Activated T-cell treated with anti-CD3 and anti-CD28 coated beads, Interleukin-2, amount 50 U/mL, for 4 hours (primary cell): ENCODE measurements around the gene NUP205. TPM values are rescaled to one million over a fixed set of nuclear protein-coding genes. Genes with fewer than 3 reads are reported as not detected.
"Not testable (repeated sequence)": the region's sequence is repeated elsewhere in the genome, so short reads cannot be mapped to it uniquely, and the experiment has no call there.

Experiments used
- ATAC-seq, 2 donors: fragments of 200-7000 bp; cut with Tn5 transposase; one replicate each; pipeline ENCODE4 v1.10.0; 2021
- DNase-seq: peaks from one replicate; pipeline ENCODE4 v3.0.0-alpha.2; 2020
- H3K27me3 Mint-ChIP-seq: one replicate; pipeline ENCODE4 v1.8.0; 2021; ENCODE audit warnings: low read depth, mixed read lengths
- H3K36me3 Mint-ChIP-seq: one replicate; pipeline ENCODE4 v1.8.0; 2022; ENCODE audit warnings: mixed read lengths; ENCODE audit not compliant: insufficient read depth
- H3K4me1 Mint-ChIP-seq: one replicate; pipeline ENCODE4 v1.8.0; 2021; ENCODE audit warnings: low read depth, mixed read lengths
- H3K4me3 Mint-ChIP-seq: one replicate; pipeline ENCODE4 v1.8.0; 2021; ENCODE audit warnings: mild to moderate bottlenecking, moderate library complexity, mixed read lengths
- H3K9me3 Mint-ChIP-seq: one replicate; pipeline ENCODE4 v1.8.0; 2021; ENCODE audit warnings: mixed read lengths
- total RNA-seq, 3 donors: library from RNA; stranded (reverse); gene quantifications; one replicate each; pipeline ENCODE4 v1.2.1, GENCODE V29; 2021

NUP205 gene
- total RNA-seq, 3 donors from 2014 or later = 102 to 128 (median 125) TPM

DNA sequence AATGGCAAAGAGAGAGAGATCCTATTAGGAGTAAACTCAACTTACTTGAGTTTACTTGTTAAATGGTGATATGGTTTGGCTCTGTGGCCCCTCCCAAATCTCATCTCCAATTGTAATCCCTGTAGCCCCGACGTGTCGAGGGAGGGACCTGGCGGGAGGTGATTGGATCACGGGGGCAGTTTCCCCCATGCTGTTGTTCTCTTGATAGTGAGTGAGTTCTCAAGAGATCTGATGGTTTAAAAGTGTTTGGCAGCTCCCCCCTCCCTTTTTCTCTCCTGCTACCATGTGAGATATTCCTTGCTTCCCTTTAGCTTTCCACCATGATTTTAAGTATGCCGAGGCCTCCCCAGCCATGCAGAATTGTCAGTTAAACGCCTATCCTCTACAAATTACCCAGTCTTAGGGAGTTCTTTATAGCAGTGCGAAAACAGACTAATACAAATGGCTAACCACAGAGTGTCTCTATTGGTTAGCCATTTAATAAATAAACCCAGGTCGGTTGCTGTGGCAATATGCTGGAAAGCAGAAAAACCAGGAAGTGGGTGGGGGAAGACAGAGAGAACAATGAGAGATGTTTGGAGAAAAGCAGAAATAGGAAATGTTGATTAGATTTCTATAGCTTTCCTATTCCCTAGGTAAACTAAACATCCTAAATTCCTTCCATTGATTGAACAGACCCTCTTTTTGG is 101.6 kb downstream of the NUP205 start:
- DNase-seq (no peak), ATAC-seq (no peak)
- Mint-ChIP-seq H3K36me3 (peaks cover 6% of the 10 kb centered on the region), H3K4me3 (no peak overlapping the region), H3K4me1 (peaks cover 18% of the 10 kb centered on the region), H3K27me3 (no peaks in the 10 kb centered on the region), H3K9me3 (peaks cover 4% of the 10 kb centered on the region)

DNA sequence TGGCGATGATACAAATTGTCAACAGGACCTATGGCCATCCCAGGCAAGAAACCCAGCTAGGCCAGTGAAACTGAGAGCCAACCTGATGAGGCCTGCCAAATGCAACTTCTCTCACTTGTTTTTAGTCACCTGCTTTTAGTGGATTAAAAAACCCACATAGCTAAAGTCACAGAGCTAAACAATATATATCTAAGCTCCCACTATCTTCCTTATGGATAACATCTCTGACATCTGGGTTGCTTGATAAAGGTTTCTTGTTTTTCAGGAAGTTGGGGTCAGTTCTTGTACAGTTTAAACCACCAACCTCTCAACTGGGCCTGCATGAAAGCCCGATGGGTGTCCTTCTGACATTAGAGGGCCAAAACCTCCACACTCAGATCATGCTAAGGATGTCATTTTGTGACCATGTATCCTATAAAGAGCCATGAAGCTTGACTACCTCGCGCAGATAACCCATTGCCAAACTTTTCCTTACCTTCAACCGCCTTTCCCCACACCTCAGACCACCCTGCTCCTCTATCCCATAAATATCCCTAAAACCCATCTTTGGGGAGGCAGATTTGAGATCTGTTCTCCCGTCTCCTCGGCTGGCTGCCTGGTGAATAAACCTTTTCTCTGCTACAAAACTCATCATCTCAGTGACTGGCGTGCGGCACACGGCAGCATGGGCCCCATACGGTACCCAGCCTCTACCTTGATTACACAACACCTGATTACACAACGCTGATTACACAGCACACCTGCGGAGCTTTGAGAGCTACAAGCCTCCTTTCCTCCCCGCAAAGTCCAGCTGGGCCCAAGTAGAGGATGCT is 103.8 kb downstream of the NUP205 start:
- peak overlapping the region; percentile 94 for H3K4me3 Mint-ChIP-seq
- H3K27me3 Mint-ChIP-seq = no peaks in the 10 kb centered on the region
- peaks cover 35% of the 10 kb centered on the region for H3K4me1 Mint-ChIP-seq
- ATAC-seq (peak in 1 of 2 donors; percentile 3), DNase-seq (no peak)
- peaks cover 4% of the 10 kb centered on the region for H3K9me3 Mint-ChIP-seq
- peaks cover 10% of the 10 kb centered on the region for H3K36me3 Mint-ChIP-seq

- ATAC-seq (no peak), DNase-seq (no peak)
- H3K4me1 Mint-ChIP-seq = peaks cover 40% of the 10 kb centered on the region
- peak overlapping the region; percentile 94 for H3K4me3 Mint-ChIP-seq
- H3K36me3 Mint-ChIP-seq = peaks cover 14% of the 10 kb centered on the region
- peaks cover 4% of the 10 kb centered on the region for H3K9me3 Mint-ChIP-seq
- no peaks in the 10 kb centered on the region for H3K27me3 Mint-ChIP-seq
Measured at GRCh38 chr7:135662123-135662372, 104.3 kb downstream of the NUP205 start.

DNA sequence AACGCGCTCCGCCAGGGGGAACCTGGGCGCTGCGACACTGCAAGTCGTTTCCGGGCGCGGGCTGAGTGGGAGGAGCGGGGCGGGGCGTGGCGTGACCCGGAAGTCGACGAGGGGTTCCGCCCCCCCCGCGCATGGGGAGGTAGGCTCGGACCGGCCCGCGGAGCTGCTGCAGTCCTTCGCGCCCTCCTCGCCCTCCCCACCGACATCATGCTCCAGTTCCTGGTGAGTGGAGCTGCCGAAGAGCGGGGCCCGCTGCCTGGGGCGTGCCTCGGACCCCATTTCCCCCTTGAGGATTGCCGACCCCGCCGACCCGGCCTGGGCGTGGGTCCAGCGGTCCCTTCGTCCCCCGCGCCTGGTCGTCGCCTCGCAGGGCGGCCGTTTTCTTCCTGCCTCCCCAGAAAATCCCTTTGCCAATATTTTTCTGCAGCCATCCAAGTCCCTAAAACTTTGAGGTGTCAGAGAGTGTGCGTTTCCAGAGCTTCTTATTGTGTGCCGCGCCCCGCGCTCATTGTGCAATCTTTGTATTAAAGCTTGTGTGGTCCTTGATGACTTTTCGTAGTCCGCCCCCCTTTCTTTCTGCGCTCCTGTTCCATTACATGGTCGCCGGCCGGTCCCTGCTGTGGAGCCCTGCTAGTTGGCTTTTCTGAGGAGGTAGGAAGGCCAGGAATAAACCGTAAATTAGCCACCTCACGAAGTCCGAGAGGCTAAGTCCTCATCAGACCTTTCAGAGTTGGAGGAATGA is 104.8 kb downstream of the NUP205 start, which contains the start of gene STMP1:
STMP1 (plus strand) TSS at position 142 of the 742 bp plus-strand sequence.
- Mint-ChIP-seq H3K9me3 (peaks cover 4% of the 10 kb centered on the region), H3K4me1 (peaks cover 40% of the 10 kb centered on the region), H3K4me3 (peak within 1 kb of the TSS; percentile 94), H3K27me3 (no peaks in the 10 kb centered on the region), H3K36me3 (peaks cover 14% of the 10 kb centered on the region)
- ATAC-seq (peak; percentile 89 to 93), DNase-seq (peak; percentile 98)

DNA sequence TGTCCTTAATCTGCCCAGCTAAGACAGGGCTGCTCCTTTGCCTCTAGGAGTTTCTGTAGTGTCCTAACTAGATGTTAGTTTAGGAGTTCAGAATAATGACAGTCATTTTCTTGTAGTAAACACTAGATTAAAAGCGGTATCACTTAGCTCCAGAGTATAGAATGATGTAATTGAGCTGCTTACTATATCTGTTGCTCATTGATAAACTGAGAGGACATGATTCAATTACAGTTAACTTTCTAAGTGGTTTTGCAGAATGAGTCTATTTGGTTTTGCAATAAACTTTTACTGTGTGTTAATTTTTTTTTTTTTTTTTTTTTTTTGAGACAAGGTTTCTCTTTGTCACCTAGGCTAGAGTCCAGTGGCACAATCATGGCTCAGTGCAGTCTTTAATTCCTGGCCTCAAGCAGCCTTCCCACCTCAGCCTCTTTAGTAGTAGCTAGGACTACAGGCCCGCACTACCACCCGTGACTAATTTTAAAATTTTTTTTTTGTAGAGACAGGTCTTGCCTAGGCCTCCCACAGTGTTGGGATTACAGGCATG is 106.4 kb downstream of the NUP205 start:
- peaks cover 54% of the 10 kb centered on the region for H3K4me1 Mint-ChIP-seq
- ATAC-seq = peak; percentile 35 to 42
- DNase-seq = no peak

DNA sequence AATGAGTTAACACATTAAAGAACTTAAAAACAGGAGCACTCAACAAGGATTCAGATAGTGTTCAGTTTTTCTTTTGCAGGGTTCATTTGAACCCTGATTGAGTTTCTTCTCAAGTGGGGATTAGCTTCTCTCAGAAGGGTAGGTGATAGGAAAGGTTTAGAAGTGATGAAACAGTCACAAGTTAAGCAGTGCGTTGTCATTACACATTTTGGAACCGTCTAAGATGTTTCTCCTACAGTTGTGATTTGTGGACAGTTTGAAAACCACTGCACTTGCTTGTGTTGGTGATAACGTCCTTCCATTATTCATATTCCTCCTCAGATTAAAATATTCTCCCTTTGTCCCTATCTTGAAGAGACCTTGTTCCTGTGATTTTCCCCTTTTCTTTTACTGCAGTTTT is 107.3 kb downstream of the NUP205 start:
- peaks cover 29% of the 10 kb centered on the region for H3K36me3 Mint-ChIP-seq
- H3K27me3 Mint-ChIP-seq = no peaks in the 10 kb centered on the region
- ATAC-seq = no peak
- no peak for DNase-seq
- H3K4me1 Mint-ChIP-seq = peaks cover 60% of the 10 kb centered on the region
- H3K9me3 Mint-ChIP-seq = peaks cover 4% of the 10 kb centered on the region
- peak overlapping the region; percentile 13 for H3K4me3 Mint-ChIP-seq

More for the DNA sequence above, 106.4 kb downstream of the NUP205 start:
- Mint-ChIP-seq H3K27me3 (no peaks in the 10 kb centered on the region), H3K9me3 (peaks cover 4% of the 10 kb centered on the region), H3K4me3 (peak overlapping the region; percentile 94), H3K36me3 (peaks cover 29% of the 10 kb centered on the region)

- H3K4me1 Mint-ChIP-seq = peaks cover 64% of the 10 kb centered on the region
- ATAC-seq (no peak), DNase-seq (no peak)
- peaks cover 29% of the 10 kb centered on the region for H3K36me3 Mint-ChIP-seq
- H3K27me3 Mint-ChIP-seq = no peaks in the 10 kb centered on the region
- peaks cover 4% of the 10 kb centered on the region for H3K9me3 Mint-ChIP-seq
- H3K4me3 Mint-ChIP-seq = no peak overlapping the region
Measured at GRCh38 chr7:135666156-135666555, 108.4 kb downstream of the NUP205 start.

DNA sequence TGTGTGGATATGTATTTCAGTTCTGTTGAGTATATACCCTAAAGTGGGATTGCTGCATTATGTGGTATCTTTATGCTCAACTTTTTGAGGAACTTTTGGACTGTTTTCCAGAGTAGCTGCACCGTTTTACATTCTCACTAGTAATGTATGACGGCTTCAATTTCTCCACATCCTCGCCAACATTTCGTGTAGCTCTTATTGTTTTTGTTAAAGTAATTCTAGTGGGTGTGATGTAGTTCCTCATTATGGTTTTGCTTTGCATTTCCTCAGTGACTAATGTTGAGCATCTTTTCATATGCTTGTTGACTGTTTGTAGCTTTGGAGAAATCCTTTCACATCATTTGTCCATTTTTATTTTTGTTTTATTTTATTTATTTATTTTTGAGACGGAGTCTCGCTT is 109.1 kb downstream of the NUP205 start:
- H3K36me3 Mint-ChIP-seq = peaks cover 26% of the 10 kb centered on the region
- H3K4me3 Mint-ChIP-seq = no peak overlapping the region
- ATAC-seq (no peak), DNase-seq (no peak)
- H3K4me1 Mint-ChIP-seq = peaks cover 61% of the 10 kb centered on the region
- H3K27me3 Mint-ChIP-seq = no peaks in the 10 kb centered on the region
- peaks cover 2% of the 10 kb centered on the region for H3K9me3 Mint-ChIP-seq

GRCh38 chr7:135667626-135668025 is 109.9 kb downstream of the NUP205 start:
- peaks cover 58% of the 10 kb centered on the region for H3K4me1 Mint-ChIP-seq
- H3K9me3 Mint-ChIP-seq, DNase-seq, H3K4me3 Mint-ChIP-seq, ATAC-seq, H3K27me3 Mint-ChIP-seq: not testable (repeated sequence)
- H3K36me3 Mint-ChIP-seq = peaks cover 26% of the 10 kb centered on the region

GRCh38 chr7:135668852-135669395 is 111.2 kb downstream of the NUP205 start:
- H3K4me3 Mint-ChIP-seq, H3K27me3 Mint-ChIP-seq, DNase-seq, ATAC-seq, H3K9me3 Mint-ChIP-seq: not testable (repeated sequence)
- H3K4me1 Mint-ChIP-seq = peaks cover 51% of the 10 kb centered on the region
- H3K36me3 Mint-ChIP-seq = peaks cover 35% of the 10 kb centered on the region

DNA sequence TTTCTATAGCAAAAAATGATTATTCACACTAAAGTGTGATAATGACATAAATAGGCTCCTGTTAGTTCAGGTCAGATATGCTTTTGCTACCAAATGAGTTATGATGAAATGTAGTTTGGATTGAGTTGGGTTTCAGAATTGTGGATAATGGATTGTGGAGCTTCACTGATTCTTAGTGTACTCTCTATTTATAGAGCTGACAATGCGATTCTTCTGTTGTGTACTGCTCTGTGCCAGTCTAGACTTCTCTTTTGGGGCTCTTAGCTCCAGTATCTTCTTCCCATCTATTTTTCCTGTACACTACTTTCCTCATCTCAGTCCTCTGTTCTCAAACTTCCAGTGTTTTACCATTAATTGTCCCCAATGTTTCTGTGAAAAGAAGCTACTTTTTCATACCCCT is 112.1 kb downstream of the NUP205 start:
- no peak for ATAC-seq
- Mint-ChIP-seq H3K36me3 (peaks cover 38% of the 10 kb centered on the region), H3K27me3 (no peaks in the 10 kb centered on the region), H3K4me1 (peaks cover 44% of the 10 kb centered on the region), H3K9me3 (no peaks in the 10 kb centered on the region), H3K4me3 (no peak overlapping the region)
- no peak for DNase-seq

- peaks cover 39% of the 10 kb centered on the region for H3K4me1 Mint-ChIP-seq
- H3K9me3 Mint-ChIP-seq = no peaks in the 10 kb centered on the region
Measured at GRCh38 chr7:135670179-135670578, 112.5 kb downstream of the NUP205 start.

DNA sequence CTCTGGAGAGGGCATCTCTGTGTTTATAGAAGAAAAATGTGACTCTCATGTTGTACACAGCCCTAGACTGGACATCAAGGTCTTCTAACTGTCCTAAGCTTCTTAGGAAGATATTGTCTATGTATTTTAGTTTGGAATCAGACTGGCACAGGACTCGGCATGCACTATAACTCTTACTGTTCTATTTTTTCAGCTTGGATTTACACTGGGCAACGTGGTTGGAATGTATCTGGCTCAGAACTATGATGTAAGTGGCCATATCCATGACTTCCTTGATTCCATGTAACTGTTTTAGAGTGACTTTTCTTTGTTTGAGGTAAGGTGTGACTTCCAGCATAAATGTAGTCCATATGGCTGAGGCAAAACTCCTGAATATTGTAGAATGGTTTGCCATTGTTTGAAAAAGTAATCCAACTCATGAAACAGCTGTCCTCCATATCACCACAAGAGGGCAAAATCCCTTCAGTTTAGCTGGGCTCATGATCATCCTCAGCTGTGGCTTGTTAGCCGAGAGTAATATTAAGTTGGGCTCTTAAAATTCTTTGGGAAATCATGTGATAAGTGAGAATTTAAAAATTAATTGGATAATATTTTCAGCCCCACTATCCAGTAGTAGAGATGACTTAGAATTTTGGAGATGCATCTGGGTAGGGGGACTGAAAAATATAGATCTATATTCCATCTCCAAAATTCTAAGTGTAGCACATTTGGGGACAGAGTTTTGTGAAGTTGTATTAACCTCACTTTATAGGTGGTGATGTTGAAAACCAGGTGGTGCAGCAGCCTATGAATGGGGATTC is 115.0 kb downstream of the NUP205 start:
- H3K9me3 Mint-ChIP-seq = no peaks in the 10 kb centered on the region
- no peaks in the 10 kb centered on the region for H3K27me3 Mint-ChIP-seq
- DNase-seq = no peak
- peak in 1 of 2 donors; percentile 65 for ATAC-seq
- no peak overlapping the region for H3K4me3 Mint-ChIP-seq
- H3K4me1 Mint-ChIP-seq = peaks cover 24% of the 10 kb centered on the region
- peaks cover 41% of the 10 kb centered on the region for H3K36me3 Mint-ChIP-seq

More at GRCh38 chr7:135670179-135670578, 112.5 kb downstream of the NUP205 start:
- no peak for ATAC-seq
- Mint-ChIP-seq H3K4me3 (no peak overlapping the region), H3K36me3 (peaks cover 39% of the 10 kb centered on the region), H3K27me3 (no peaks in the 10 kb centered on the region)
- DNase-seq = no peak
